ENCODE results near the gene SLC17A5.

DNA sequence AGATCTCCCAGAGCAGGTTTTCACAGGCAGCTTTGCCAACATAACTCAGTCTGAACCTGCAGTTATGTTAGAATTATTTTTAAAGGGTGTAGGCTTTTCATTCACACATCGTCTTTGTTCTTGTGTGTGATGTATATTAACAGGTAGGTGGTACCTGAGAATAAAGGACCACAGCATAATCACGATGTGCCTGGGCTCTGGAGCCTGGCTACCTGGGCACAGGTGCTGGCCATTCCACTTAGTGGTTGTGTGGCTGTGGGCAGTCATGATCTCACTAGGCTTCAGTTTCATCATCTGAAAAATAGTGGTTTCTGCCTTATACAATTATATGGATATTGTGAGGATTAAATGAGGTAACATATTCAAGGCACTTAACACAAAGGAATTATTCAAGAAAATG is 48.7 kb upstream of the SLC17A5 start:
- no peak for TF ChIP-seq TARDBP (IDR thresholded peaks at IDR 0.05)
- TF ChIP-seq ARNT (IDR thresholded peaks at IDR 0.05) = no peak
- no peak for TF ChIP-seq SP1 (IDR thresholded peaks at IDR 0.05)
- no peak for TF ChIP-seq CTBP1 (IDR thresholded peaks at IDR 0.05; ENCODE audit: borderline replicate concordance)
- TF ChIP-seq HDGF (IDR thresholded peaks at IDR 0.05; ENCODE audit: borderline replicate concordance) = no peak
